K562 (cell line): Measurements from ENCODE around the gene PAX2. TPM values are rescaled to one million over a fixed set of nuclear protein-coding genes. Genes with fewer than 3 reads are reported as not detected.

Experiments
- ATAC-seq: fragments of 200-7000 bp; cut with Tn5 transposase; 3 replicates; pipeline ENCODE4 v1.9.1; 2020; ENCODE audit warnings: moderate library complexity
- BruUV-seq: library from RNA; stranded (reverse); fragments of 400-500 nt; replicated peaks from 2 replicates; lab custom pipeline; 2021; lab: Mats Ljungman, UMichigan
- CTCF ChIA-PET: fragments of 300-600 bp; formaldehyde crosslinking; extraction: SDS; loops from one replicate; lab custom pipeline; 2021; ENCODE audit warnings: low intra/inter-chr PET ratio; lab: Yijun Ruan, JAX
- POLR2A ChIA-PET: fragments of 300-600, 350-650 bp; sonication (Branson Sonifier 250); formaldehyde crosslinking; extraction: SDS; loops from one replicate; lab custom pipeline; 2021; ENCODE audit warnings: antibody characterized with exemption, inconsistent platforms; lab: Yijun Ruan, JAX
- DNase-seq, 4 experiments: peaks; one replicate each; pipeline versions ENCODE4 v3.0.0 to v3.0.0-alpha.2; 2011 to 2018; ENCODE audit warnings: low spot score in 3 of 4, mixed read lengths in 3 of 4; ENCODE audit errors: extremely low read depth in 1 of 4
- FAIRE-seq: peaks from 2 replicates; lab custom pipeline; 2011; peaks lifted over from hg19 to GRCh38; lab: Jason Lieb, UNC
- H2AFZ ChIP-seq: 2 replicates; pipeline ENCODE4 v1.6.0; 2011; ENCODE audit warnings: low read depth, low read length, control low read depth, inconsistent platforms
- H3K27ac ChIP-seq: fragments of 200-600 bp; 3 replicates; pipeline ENCODE4 v1.8.0; 2011; ENCODE audit warnings: low read depth, mild to moderate bottlenecking, control low read depth, inconsistent platforms, low read length, moderate library complexity, mixed read lengths; ENCODE audit errors: extremely low read depth
- H3K27me3 ChIP-seq, 2 experiments: fragments of 300-600 bp in 1 of 2; 2 replicates in 1 of 2; 3 replicates in 1 of 2; pipeline versions ENCODE4 v1.6.0 to v1.8.0; 2011; ENCODE audit warnings: inconsistent platforms in 2 of 2, low read length in 2 of 2, mild to moderate bottlenecking in 1 of 2, mixed read lengths in 1 of 2, moderate library complexity in 1 of 2; ENCODE audit not compliant: control insufficient read depth in 2 of 2, insufficient read depth in 2 of 2
- H3K36me3 ChIP-seq: fragments of 300-600 bp; 3 replicates; pipeline ENCODE4 v1.8.0; 2011; ENCODE audit warnings: mild to moderate bottlenecking, low read length, inconsistent platforms; ENCODE audit not compliant: control insufficient read depth, insufficient read depth
- H3K4me1 ChIP-seq, 2 experiments: fragments of 200-600 bp in 1 of 2; replicated peaks in 1 of 2; 2 replicates in 1 of 2; 3 replicates in 1 of 2; pipeline versions ENCODE4 v1.5.1 to v1.8.0; 2011; ENCODE audit warnings: inconsistent platforms in 2 of 2, low read length in 2 of 2, mild to moderate bottlenecking in 1 of 2, mixed read lengths in 1 of 2, moderate library complexity in 1 of 2; ENCODE audit not compliant: control insufficient read depth in 2 of 2, insufficient read depth in 2 of 2
- H3K4me2 ChIP-seq: 2 replicates; pipeline ENCODE4 v1.6.1; 2011; ENCODE audit warnings: low read length, control low read depth, inconsistent platforms, mixed read lengths; ENCODE audit not compliant: insufficient read depth
- H3K4me3 ChIP-seq: fragments of 200-600 bp; sonication (generic), shearing (Covaris generic); 2 replicates; pipeline ENCODE4 v1.5.1; 2016; ENCODE audit warnings: control low read depth, inconsistent platforms
- H3K79me2 ChIP-seq: fragments of 200-600 bp; 3 replicates; pipeline ENCODE4 v1.8.0; 2011; ENCODE audit warnings: low read length, inconsistent platforms; ENCODE audit not compliant: control insufficient read depth, insufficient read depth
- H3K9ac ChIP-seq, 2 experiments: 2 replicates each; pipeline versions ENCODE4 v1.6.0 to v1.6.1; 2011; ENCODE audit warnings: low read depth in 2 of 2, low read length in 2 of 2, control low read depth in 1 of 2, inconsistent platforms in 1 of 2, mild to moderate bottlenecking in 1 of 2, mixed read lengths in 1 of 2; ENCODE audit not compliant: insufficient read depth in 1 of 2
- H3K9me1 ChIP-seq: one replicate; pipeline ENCODE4 v1.6.0; 2011; ENCODE audit warnings: inconsistent platforms, mild to moderate bottlenecking, low read length, moderate library complexity; ENCODE audit not compliant: control insufficient read depth, insufficient read depth
- H3K9me3 ChIP-seq: replicated peaks from 2 replicates; pipeline ENCODE4 v1.5.1; 2011; ENCODE audit warnings: low read depth, low read length, inconsistent platforms; ENCODE audit not compliant: control insufficient read depth, insufficient read depth
- H4K20me1 ChIP-seq: replicated peaks from 2 replicates; pipeline ENCODE4 v1.6.1; 2011; ENCODE audit warnings: low read length, inconsistent platforms, mixed read lengths; ENCODE audit not compliant: control insufficient read depth, insufficient read depth
- BRD9 ChIP-seq: fragments of 450-650 bp; IDR thresholded peaks from 2 replicates; pipeline ENCODE4 v1.6.1; 2018; ENCODE audit warnings: low read depth; ENCODE audit not compliant: partially characterized antibody
- DACH1 ChIP-seq: fragments of 450-650 bp; IDR thresholded peaks from 2 replicates; pipeline ENCODE4 v1.6.1; 2018; ENCODE audit not compliant: partially characterized antibody
- MED1 ChIP-seq: sonication (generic); formaldehyde crosslinking; IDR thresholded peaks from 2 replicates; pipeline ENCODE4 v1.8.1; 2023; ENCODE audit warnings: missing genetic modification reagents, borderline replicate concordance
- PHB ChIP-seq: fragments of 250-450 bp; sonication (Bioruptor Pico); IDR thresholded peaks from 2 replicates; pipeline ENCODE4 v1.5.0; 2021
- RBBP5 ChIP-seq: fragments of 200-600 bp; sonication (generic); IDR thresholded peaks from 2 replicates; pipeline ENCODE4 v1.6.1; 2012; ENCODE audit warnings: borderline replicate concordance, mild to moderate bottlenecking, low read length, control low read depth, inconsistent platforms; ENCODE audit not compliant: insufficient read depth, poor library complexity, severe bottlenecking
- SRSF1 ChIP-seq: fragments of 200-400 bp; formaldehyde crosslinking; IDR thresholded peaks from 2 replicates; pipeline ENCODE4 v1.6.1; 2017; ENCODE audit warnings: mild to moderate bottlenecking, low read depth, low read length, moderate library complexity
- TBP ChIP-seq: optimal IDR thresholded peaks from 2 replicates; pipeline ENCODE3; 2011; ENCODE audit warnings: low read depth, low read length, improper control_type of control experiment
- ZNF507 ChIP-seq: conservative IDR thresholded peaks from 2 replicates; pipeline ENCODE4 v1.6.1; 2017; ENCODE audit warnings: missing genetic modification characterization, missing compliant biosample characterization
- WGBS: fragments of 100-300 bp; shearing (Covaris generic); methylation state at CpG from one replicate; pipeline ENCODE4 v1.1.6; 2016; ENCODE audit warnings: low coverage, mixed read lengths; ENCODE audit not compliant: insufficient coverage; ENCODE audit errors: missing lambda C conversion rate; 5-methylcytosine and 5-hydroxymethylcytosine counted together
- in situ Hi-C: fragments of 300-500 bp; cut with MboI; formaldehyde crosslinking; loops from 4 replicates; pipeline ENCODE4 v1.15.0; 2018; ENCODE audit warnings: inconsistent platforms, mixed read lengths
- intact Hi-C: fragments of 100-400 bp; cut with micrococcal nuclease; formaldehyde crosslinking; loops from 2 replicates; pipeline ENCODE4 v1.14.2; 2022
- polyA plus RNA-seq, 8 experiments: library from polyadenylated mRNA; depleted of rRNA in 4 of 8; stranded (reverse) in 5 of 8; unstranded in 3 of 8; fragments of >200 nt; fragmentation: Nextera tagmentation in 2 of 8; fragmentation: Illumina TruSeq in 1 of 8; extraction: Ambion mirVana in 2 of 8; extraction: Trizol in 1 of 8; gene quantifications; 2 replicates each; pipeline versions ENCODE4 v1.2.1 to v1.2.3, GENCODE V29; 2011 to 2014; ENCODE audit warnings: inconsistent platforms in 1 of 8, missing spikeins in 1 of 8
- total RNA-seq, 7 experiments: library from RNA; depleted of rRNA in 6 of 7; stranded (reverse); fragments of >200 nt in 6 of 7; fragmentation: Illumina TruSeq in 2 of 7; extraction: Trizol in 2 of 7; gene quantifications; 2 replicates each; pipeline versions ENCODE4 v1.2.1 to v1.2.3, GENCODE V29; 2011 to 2021; ENCODE audit warnings: low replicate concordance in 1 of 7

Gene PAX2
- total and polyA plus RNA-seq, 9 of the 15 experiments (the other 6 are each of a cell fraction or from before 2014, with no cell fraction given), result not detected

- TF ChIP-seq TBP, result no peak
Observed at GRCh38 chr10:100782461-100783244, 37.3 kb downstream of the PAX2 start (continued).

- TF ChIP-seq SRSF1 (no peak), RBBP5 (no peak), ZNF507 (no peak), DACH1 (no peak), BRD9 (no peak), PHB (no peak), MED1 (CRISPR knock-in tag) (no peak)
- TF ChIP-seq, all 486 proteins: peak for 0
- no peaks in the 10 kb centered on the region for H3K9me3 ChIP-seq
- no peaks in the 10 kb centered on the region for H4K20me1 ChIP-seq
- H3K36me3 ChIP-seq, result no peaks in the 10 kb centered on the region
- H2AFZ ChIP-seq, result no peak overlapping the region
- H3K4me1 ChIP-seq, result no peaks in the 10 kb centered on the region
- ChIA-PET CTCF (no interaction called here), POLR2A (no interaction called here)
- no peak for DNase-seq
- peaks cover 0 to 41% of the 10 kb centered on the region in 2 experiments; a peak in 2 of 5 replicates for H3K27me3 ChIP-seq
- intact Hi-C loops, result no loop called here
- WGBS, result 0% methylated on average over 2 of the region's 3 CpGs
- H3K4me2 ChIP-seq, result no peak overlapping the region
- H3K27ac ChIP-seq, result no peak overlapping the region
- no peak for FAIRE-seq
- no peak overlapping the region for H3K9ac ChIP-seq
- H3K9me1 ChIP-seq, result peaks cover 2% of the 10 kb centered on the region
- in situ Hi-C loops, result no loop called here
- no peak overlapping the region for H3K4me3 ChIP-seq
- no peak for ATAC-seq
- H3K79me2 ChIP-seq, result no peaks in the 10 kb centered on the region
- no TSS peak for BruUV-seq
Observed at GRCh38 chr10:100784126-100784525, 38.7 kb downstream of the PAX2 start.
